NCI-H1436 treated with DMSO at 0.1 percent for 48 hours (cell line): ENCODE measurements around the gene IKZF1.

Source experiments
- DNase-seq: peaks from one replicate; lab custom pipeline; 2025; lab: John Stamatoyannopoulos, UW

The IKZF1 gene

DNA sequence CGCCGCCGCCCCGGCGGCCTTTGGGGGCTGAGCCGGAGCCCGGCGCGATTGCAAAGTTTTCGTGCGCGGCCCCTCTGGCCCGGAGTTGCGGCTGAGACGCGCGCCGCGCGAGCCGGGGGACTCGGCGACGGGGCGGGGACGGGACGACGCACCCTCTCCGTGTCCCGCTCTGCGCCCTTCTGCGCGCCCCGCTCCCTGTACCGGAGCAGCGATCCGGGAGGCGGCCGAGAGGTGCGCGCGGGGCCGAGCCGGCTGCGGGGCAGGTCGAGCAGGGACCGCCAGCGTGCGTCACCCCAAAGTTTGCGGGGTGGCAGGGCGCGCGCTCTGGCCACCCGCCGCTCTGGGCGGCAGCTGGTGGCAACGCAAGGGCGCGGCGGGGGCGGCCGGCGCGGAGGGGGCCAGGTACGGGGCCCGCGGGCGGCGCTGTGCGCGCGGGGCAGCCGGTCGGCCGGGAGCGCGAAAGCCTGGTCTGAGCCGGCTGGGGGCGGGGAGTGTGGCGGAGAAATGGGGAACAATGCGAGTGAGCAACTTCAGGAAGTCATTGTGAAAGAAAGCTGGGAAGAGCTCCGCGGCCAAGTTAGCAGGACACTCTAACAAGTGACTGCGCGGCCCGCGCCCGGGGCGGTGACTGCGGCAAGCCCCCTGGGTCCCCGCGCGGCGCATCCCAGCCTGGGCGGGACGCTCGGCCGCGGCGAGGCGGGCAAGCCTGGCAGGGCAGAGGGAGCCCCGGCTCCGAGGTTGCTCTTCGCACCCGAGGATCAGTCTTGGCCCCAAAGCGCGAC lies at the start of gene IKZF1:
Gene IKZF1, plus strand, starts transcription at position 588 of the 782 bp plus-strand sequence. CDS start 14,346 bp downstream, outside the sequence.
- DNase-seq = no peak

DNA sequence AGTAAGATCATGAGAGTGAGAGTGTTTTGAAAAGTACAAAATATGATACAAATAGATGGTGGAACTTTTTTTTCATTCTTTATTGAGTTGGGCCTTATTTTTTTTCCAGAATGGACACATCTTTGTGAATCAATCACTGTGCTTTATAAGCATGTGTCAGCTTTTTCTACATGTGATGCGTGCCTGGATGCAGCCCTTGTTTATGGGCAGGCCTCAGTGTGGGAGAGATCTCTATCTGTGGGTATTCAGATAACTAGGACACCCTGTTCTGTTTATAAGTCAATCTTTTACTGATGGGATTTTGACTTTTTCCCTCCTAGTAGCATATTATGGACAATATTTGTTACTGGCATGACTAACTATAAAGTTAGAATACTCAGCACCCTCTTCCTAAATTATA lies 42.9 kb upstream of the IKZF1 start:
- no peak for DNase-seq

DNA sequence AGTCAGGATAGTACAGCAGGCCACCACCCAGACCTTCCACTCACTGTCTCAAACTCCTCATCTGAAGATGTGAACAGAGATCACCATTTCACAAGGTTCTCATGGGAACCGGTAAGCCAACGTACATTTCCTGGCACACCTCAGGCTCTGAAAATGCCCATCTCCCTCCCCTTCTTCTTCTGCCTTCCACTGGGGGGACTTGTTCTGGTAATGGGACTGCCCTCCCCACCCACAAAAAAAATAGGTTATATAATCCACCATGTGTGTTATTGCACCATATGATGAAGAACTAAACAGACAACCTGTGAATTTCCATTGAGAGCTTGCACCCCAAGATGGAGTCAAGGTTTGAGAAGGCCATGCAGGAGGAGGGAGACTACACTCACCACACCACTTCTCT lies 42.1 kb upstream of the IKZF1 start:
- no peak for DNase-seq

DNA sequence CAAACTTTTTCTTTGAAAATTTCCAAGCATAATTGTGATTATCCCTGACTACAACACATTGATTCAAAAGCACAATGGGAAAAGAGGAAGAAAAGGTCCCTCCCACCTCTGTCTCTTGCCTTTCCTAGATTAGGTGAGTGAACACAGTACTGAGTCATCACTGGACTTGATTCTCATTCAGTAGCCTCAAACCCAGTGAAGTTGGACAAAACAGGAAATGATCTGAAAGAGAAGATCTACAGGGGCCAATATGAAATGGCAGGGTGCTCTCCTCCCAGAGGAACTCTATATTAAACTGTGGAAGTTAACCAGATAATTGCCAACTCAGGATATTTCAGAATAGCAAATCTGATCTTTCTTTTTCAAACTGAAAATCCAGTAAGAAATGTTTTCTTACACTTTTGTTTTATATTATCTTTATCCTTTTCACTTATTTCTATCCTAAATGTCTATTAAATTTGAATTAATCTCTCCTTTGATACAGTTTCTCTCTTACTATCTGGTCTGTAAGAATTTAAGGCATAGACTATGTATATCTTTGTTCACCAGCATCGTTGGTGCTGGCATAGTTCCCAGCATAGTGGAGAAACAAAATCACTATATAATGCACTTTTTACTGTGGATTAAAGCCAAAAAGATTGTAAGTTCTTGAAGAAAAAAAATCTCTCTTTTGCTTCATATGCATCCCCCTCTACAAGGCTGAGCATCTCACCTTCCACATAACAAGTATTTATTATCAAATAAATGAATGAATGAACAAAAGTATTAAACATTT lies 41.4 kb upstream of the IKZF1 start:
- DNase-seq = no peak

DNA sequence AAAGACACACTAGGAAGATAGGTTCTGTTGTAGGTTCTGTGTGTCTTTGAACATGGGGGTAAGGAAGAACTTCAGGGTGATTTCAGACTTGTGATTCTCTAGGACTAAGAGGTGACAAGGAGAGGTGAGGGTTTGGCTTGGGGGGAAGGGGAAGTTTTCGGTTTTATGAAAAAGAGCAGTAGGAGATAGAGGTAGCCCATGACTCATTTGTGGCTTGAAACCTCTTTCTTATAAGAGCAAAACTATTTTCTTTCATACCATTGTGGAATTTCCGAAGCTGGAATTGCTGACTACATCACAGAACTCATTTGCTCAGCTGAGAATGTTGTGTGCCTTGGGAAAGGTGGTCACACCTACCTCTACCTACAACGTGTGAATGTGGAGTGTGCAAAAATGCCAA lies 39.6 kb upstream of the IKZF1 start:
- no peak for DNase-seq

DNA sequence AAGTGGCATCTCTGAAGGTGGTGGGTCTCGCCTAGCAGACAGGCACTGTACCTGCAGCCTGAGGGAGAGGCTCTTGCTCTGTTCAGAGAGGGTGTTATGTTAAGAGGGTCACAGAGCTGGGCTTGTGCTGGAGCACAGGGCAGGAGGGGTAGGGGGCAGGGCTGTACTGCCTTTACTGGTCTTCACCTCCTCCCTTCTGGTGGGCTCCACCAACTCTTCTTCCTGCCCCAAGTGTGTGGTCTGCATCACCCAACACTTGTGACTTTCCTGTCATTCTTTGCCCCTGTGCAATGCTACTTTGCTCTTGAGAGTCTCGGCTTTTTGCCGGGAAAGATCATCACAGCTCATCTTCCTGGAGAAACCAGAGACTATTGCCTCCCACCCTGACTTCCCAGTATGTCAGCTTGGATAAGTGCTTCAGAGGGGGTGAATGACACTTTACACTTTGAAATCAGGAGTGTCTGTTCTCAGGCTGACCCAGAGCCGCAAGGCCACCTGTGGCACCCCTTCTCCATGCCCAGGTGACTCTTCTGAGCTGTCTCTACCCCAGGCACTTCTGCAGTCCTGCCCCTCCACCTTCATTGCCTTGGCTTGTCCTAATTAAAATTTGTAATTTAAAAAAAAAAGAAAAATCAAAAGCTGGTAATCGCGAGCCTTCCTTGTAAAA lies 38.4 kb upstream of the IKZF1 start:
- DNase-seq = no peak

DNA sequence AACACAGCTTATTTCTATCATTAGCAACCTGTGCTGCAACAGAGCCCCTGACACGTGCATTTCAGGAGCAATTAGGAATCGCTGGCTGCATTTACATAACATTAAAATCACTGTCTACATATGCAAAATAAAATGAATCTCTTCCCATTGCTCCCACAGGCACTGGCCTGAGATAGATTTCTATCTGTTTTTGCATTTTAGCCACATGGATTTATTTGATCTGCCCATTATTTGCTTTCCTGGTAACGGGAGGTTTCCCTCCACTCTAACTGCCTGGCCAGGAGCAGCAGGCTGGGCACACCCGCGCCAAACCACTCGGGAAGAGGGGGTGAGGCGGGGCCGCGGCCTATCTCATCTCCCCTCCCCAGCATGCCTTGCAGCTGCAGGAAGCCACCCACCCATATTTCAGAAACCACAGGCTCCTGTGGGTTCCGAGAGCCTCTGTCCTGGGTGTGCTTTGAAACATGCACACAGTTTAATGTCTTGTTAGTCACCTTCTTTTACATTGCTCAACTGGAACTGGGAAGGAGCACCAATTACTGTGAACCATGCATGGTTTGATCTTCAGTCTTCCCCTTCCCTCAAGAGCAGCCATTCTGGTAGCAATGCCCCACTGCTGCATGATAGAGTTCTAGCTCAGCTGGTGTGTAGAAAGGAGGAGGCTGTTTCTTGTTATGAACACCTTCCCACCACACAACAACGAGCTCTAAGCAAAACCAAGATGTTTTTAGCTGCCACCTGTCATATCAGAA lies 37.7 kb upstream of the IKZF1 start:
- no peak for DNase-seq

DNA sequence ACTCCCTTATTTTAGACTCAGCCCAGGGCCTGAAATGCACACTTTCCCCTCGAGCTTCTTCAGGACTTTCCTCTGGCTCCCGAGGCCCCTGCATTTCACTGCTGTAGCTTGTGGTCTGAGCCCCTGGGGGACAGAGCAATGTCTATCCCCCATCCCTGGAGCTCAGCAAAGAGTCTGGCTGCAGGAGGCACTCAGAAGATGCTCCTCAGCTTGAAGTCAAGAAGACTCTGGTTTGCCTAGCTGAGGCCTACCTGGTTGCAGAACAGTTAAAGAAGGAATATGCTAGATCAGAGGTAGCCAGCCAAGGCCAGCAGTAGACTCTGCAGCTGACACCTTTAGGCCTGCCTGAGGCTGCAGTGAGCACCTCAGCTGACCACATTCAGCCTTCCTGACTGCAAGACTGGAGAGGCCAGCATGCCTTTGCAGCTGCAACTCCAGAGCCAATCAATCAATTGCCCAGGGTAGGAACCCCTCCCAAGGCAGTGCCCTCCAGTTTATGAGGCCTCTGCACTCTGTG lies 36.9 kb upstream of the IKZF1 start:
- DNase-seq = no peak

DNA sequence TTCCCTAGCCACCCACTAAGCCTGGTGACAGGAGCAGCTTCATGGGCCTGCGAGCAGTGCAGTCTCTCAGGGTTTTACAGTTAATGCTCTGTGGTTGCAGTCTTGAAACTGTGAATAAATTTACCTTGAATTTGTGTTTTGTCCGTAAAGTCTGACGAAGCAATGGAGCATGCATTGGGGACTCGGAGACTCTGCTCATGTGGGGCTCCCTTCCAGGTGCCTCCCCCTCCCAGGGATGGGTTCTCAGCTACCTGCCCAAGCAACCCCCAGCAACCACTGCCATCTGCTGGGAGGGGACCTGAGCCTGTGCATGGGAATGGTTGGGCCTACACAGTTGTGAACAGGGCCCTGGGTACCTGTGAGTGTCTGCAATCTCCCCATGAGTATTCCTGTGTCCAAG lies 36.3 kb upstream of the IKZF1 start:
- DNase-seq = no peak

DNA sequence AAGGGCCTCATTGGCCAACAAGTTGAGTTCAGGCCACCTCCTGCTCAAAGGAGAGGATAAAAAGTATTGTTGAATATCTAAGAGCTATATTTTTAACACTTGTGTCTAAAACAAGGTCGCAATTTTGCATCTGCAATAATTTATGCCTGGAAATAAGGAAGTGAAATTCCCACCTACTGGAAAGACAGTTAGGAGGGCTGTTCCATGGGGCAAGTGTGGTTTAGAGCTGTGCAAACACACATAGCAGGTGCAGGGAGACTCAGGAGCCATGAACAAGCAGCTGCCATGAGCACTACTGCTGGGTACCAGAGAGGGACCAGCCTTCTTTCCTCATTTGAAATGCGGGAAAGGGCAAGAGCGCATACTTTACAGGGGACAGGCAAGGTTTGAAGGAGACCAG lies 35.5 kb upstream of the IKZF1 start:
- DNase-seq = no peak

DNA sequence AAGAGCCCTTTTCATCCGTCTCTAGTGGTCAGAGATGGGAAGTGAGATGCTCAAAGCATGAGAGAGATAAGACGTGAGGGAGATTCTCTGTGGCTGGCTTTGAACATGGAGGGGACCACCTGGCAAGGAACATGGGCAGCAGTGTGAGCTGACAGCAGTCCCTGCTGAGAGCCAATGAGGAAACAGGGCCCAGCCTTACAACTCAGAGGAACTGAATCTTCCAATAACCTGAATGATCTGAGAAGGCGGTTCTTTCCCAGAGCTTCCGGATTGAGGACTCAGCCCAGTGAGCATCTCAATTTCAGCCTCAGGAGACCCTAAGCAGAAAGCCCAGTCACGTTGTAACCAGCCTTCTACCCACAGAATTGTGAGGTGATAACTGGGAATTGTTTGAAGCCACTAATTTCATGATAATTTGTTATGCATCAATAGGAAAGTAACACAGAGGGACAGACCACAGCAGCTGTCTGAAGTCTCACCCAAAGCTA lies 33.9 kb upstream of the IKZF1 start:
- no peak for DNase-seq

DNA sequence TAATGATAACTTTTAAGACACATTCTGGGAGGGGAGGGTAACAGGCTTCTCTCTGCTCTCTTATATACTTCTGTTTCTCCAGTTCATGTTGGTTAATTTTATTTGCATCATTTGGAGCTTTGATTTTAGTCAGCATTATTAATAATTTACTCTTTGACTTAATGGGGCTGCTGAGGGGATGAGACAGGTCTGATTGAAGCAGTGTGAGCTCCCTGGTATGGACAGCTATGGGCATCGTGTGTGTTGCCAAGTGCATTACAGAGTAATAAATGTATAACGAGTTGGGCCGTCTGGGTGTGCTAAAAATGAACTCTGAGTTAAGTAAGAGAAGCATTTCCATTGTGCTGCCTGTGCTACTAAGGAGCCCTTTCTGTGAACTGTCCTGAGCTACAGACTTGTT lies 31.7 kb upstream of the IKZF1 start:
- no peak for DNase-seq

DNA sequence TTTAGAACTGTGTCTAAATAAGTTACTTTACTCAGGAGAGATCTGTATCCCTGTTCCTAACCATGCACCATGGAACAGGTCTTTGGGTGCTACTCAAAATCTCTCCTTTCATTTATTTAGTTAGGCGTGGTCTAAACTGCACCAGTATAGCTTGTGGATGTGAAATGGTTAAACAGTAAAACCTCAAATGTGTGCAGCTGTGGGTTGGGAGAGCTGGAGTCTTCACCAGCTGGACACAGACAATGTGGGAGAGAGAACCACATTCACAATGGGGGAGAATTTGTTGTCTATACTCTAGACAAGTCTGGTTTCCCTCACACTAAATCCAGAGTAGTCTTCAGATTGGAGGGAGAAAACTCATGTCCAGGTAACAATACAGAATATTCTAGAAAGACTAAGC lies 31.2 kb upstream of the IKZF1 start:
- DNase-seq = no peak

DNA sequence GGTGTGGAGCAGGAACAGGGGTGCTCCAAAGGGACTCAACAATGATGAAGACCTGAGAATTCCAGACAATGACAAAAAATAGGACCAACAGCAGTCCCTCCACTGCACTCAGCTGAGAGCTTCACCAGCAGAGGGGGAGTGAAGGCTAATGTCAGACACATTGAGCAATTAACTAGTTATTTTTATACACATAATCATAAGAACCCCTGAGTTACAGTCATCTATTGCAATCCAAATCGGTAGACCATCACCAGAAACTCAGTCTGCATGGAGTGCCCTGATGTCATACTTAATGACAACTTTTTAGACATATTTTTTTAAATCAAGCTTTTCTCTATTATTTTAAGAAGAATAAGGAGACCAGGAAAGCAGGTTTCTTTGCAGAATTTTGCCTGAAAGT lies 30.6 kb upstream of the IKZF1 start:
- DNase-seq = no peak

DNA sequence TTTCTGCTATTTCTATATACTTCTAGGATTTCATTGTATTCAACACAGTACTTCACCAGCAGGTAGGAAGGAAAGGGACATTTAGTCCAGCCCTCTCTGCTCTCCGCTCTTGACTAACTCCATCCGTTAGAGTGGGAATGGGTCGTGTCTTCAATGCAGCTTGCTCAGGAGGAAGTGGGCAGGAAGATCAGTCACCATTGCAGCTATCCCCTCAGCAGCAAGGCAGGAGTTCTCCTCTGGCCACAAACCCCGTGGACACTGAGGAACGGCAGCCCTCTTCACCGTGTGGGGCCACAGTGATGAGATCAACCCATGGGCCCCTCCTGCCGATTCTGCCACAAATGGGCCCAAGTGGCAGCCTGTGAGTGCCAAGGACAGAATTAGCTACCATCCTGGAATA lies 30.2 kb upstream of the IKZF1 start:
- no peak for DNase-seq

DNA sequence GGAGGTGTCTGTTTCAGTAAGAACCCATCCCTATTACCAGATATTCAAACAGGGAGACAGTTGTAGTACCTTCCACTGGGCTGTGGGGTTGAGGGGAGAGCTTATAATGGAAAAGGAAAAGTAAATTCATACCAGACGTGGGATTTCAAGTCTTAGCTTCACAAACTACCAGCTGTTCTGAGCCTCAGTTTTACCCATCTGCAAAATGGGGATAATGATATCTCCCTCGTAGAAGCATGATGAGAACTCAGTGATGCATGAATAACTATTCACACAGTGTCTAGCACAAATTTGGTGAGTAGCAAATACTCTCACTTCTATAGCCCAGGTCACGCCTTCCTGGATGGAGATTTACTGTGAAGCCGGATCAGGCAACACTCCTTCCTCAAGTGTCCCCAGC lies 29.1 kb upstream of the IKZF1 start:
- no peak for DNase-seq

DNA sequence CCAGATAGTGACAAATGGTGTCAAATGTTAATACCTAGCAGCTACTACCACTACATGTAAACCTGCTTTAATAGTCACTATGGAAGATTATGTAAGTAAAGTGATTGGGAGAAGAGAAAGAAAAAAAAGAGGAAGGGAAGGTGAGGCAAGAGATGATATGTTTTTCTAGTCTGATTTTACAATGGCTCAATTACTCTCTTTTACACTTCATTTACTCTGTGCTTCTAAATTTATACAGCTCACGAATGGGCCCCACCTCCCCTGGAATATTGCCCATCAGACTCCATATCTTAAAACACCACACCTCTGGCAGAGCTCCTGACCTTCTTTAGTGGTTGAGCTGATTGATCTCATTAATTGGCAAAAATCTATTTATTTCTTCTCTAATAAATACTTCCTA lies 28.0 kb upstream of the IKZF1 start:
- DNase-seq = no peak

DNA sequence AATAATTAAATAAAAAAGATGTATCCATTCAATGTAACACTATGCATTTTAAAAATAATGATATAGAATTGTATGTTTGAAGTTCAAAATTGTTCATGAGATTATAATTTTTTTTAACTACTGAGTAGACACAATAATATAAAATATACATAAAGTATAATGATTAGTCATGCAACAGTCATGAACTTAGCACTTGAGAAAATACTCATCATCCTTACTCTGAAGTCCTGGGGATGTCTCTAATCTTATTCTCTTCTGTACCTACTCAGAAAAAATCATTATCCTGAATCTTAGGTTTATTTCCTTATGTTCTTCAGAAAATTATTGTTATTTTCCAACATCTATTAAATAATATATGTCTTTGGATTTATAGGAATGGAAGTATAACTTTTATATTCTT lies 26.4 kb upstream of the IKZF1 start:
- DNase-seq = no peak

DNA sequence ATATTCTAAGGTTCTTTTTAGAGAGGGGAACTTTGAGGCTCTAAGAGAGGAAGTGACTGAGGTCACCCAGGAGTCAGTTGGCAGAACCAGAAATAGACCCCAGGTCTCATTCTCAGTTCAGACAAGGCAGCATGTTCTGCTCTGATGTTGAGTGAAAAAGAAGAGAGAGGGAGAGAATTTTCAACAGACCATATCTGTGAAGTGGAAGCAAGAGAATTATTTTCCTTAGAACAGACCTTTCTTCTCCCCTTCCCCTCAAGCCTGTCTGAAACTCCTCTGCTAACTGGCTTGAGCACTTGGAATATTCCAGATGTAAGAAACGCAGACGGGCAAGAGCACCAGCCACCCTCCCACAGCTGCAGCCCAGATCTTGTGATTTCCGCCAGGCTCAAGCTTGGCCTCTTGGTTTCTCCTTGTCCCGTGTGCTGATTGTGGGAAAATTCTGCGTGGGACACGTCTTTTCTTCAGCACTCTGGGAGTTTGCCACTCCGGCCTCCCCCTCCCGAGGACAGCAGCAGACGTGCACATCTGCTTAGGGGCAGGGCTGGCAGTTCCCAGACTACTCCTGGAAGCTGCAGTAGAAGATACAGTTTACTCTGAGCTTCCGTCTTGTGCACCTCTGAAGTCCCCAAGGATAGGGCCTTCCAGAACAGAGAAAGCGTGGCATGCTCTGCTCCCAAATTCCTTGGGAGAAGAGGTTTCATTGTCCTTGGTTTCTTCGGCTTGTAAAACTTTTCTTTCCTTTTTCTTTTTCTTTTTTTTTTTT lies 22.7 kb upstream of the IKZF1 start:
- no peak for DNase-seq

DNA sequence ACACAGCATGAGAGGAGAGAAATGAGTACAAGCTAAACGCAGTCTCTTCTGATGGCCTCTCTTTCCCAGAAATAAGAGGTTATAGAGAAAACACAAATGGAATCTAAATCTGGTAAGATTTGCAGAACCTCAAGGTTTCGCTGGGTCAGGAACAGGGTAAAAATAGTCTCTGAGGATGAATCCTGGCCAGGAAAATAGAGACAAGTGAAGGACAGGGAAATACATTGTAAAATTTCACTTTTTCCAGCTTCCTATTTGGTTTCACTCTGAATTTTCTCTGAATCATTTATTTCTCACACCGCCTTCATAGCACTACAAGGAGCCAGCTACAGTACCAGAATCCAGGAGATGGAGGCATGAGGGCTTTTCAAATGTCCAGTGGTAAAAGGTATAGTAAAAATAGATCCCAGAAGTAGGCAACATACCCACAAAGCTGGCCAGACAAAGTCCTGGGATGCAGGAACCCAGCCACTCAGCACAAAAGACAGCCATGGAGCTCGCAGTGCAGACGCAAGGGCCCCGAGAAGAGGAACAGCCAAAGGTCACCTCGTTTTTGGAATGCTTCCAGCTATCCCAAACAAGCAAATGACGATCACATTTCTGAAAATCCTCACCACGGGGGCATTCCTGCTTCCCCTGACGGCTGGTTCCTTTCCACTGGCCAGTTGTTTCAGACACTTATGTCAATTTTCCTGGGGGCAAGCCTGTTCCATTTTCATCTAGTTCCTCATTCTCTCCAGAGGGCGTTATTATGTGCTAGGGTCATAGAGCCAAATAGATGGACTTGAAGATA lies 21.5 kb upstream of the IKZF1 start:
- DNase-seq = no peak
